K562 (cell line): ENCODE results near the gene NECAB3. TPM values are rescaled to one million over a fixed set of nuclear protein-coding genes. Genes with fewer than 3 reads are reported as not detected.
"Not testable (repeated sequence)": the region's sequence is repeated elsewhere in the genome, so short reads cannot be mapped to it uniquely, and the experiment has no call there.

ENCODE experiments used
- ATAC-seq: fragments of 200-7000 bp; cut with Tn5 transposase; 3 replicates; pipeline ENCODE4 v1.9.1; 2020; ENCODE audit warnings: moderate library complexity
- BruUV-seq: library from RNA; stranded (reverse); fragments of 400-500 nt; replicated peaks from 2 replicates; lab custom pipeline; 2021; lab: Mats Ljungman, UMichigan
- CTCF ChIA-PET: fragments of 300-600 bp; formaldehyde crosslinking; extraction: SDS; loops from one replicate; lab custom pipeline; 2021; ENCODE audit warnings: low intra/inter-chr PET ratio; lab: Yijun Ruan, JAX
- POLR2A ChIA-PET: fragments of 300-600, 350-650 bp; sonication (Branson Sonifier 250); formaldehyde crosslinking; extraction: SDS; loops from one replicate; lab custom pipeline; 2021; ENCODE audit warnings: antibody characterized with exemption, inconsistent platforms; lab: Yijun Ruan, JAX
- DNase-seq, 4 experiments: peaks; one replicate each; pipeline versions ENCODE4 v3.0.0 to v3.0.0-alpha.2; 2011 to 2018; ENCODE audit warnings: low spot score in 3 of 4, mixed read lengths in 3 of 4; ENCODE audit errors: extremely low read depth in 1 of 4
- FAIRE-seq: peaks from 2 replicates; lab custom pipeline; 2011; peaks lifted over from hg19 to GRCh38; lab: Jason Lieb, UNC
- H2AFZ ChIP-seq: 2 replicates; pipeline ENCODE4 v1.6.0; 2011; ENCODE audit warnings: low read depth, low read length, control low read depth, inconsistent platforms
- H3K27ac ChIP-seq: fragments of 200-600 bp; 3 replicates; pipeline ENCODE4 v1.8.0; 2011; ENCODE audit warnings: low read depth, mild to moderate bottlenecking, control low read depth, inconsistent platforms, low read length, moderate library complexity, mixed read lengths; ENCODE audit errors: extremely low read depth
- H3K27me3 ChIP-seq, 2 experiments: fragments of 300-600 bp in 1 of 2; 2 replicates in 1 of 2; 3 replicates in 1 of 2; pipeline versions ENCODE4 v1.6.0 to v1.8.0; 2011; ENCODE audit warnings: inconsistent platforms in 2 of 2, low read length in 2 of 2, mild to moderate bottlenecking in 1 of 2, mixed read lengths in 1 of 2, moderate library complexity in 1 of 2; ENCODE audit not compliant: control insufficient read depth in 2 of 2, insufficient read depth in 2 of 2
- H3K36me3 ChIP-seq: fragments of 300-600 bp; 3 replicates; pipeline ENCODE4 v1.8.0; 2011; ENCODE audit warnings: mild to moderate bottlenecking, low read length, inconsistent platforms; ENCODE audit not compliant: control insufficient read depth, insufficient read depth
- H3K4me1 ChIP-seq, 2 experiments: fragments of 200-600 bp in 1 of 2; replicated peaks in 1 of 2; 2 replicates in 1 of 2; 3 replicates in 1 of 2; pipeline versions ENCODE4 v1.5.1 to v1.8.0; 2011; ENCODE audit warnings: inconsistent platforms in 2 of 2, low read length in 2 of 2, mild to moderate bottlenecking in 1 of 2, mixed read lengths in 1 of 2, moderate library complexity in 1 of 2; ENCODE audit not compliant: control insufficient read depth in 2 of 2, insufficient read depth in 2 of 2
- H3K4me2 ChIP-seq: 2 replicates; pipeline ENCODE4 v1.6.1; 2011; ENCODE audit warnings: low read length, control low read depth, inconsistent platforms, mixed read lengths; ENCODE audit not compliant: insufficient read depth
- H3K4me3 ChIP-seq: fragments of 200-600 bp; sonication (generic), shearing (Covaris generic); 2 replicates; pipeline ENCODE4 v1.5.1; 2016; ENCODE audit warnings: control low read depth, inconsistent platforms
- H3K79me2 ChIP-seq: fragments of 200-600 bp; 3 replicates; pipeline ENCODE4 v1.8.0; 2011; ENCODE audit warnings: low read length, inconsistent platforms; ENCODE audit not compliant: control insufficient read depth, insufficient read depth
- H3K9ac ChIP-seq, 2 experiments: 2 replicates each; pipeline versions ENCODE4 v1.6.0 to v1.6.1; 2011; ENCODE audit warnings: low read depth in 2 of 2, low read length in 2 of 2, control low read depth in 1 of 2, inconsistent platforms in 1 of 2, mild to moderate bottlenecking in 1 of 2, mixed read lengths in 1 of 2; ENCODE audit not compliant: insufficient read depth in 1 of 2
- H3K9me1 ChIP-seq: one replicate; pipeline ENCODE4 v1.6.0; 2011; ENCODE audit warnings: inconsistent platforms, mild to moderate bottlenecking, low read length, moderate library complexity; ENCODE audit not compliant: control insufficient read depth, insufficient read depth
- H3K9me3 ChIP-seq: replicated peaks from 2 replicates; pipeline ENCODE4 v1.5.1; 2011; ENCODE audit warnings: low read depth, low read length, inconsistent platforms; ENCODE audit not compliant: control insufficient read depth, insufficient read depth
- H4K20me1 ChIP-seq: replicated peaks from 2 replicates; pipeline ENCODE4 v1.6.1; 2011; ENCODE audit warnings: low read length, inconsistent platforms, mixed read lengths; ENCODE audit not compliant: control insufficient read depth, insufficient read depth
- WGBS: fragments of 100-300 bp; shearing (Covaris generic); methylation state at CpG from one replicate; pipeline ENCODE4 v1.1.6; 2016; ENCODE audit warnings: low coverage, mixed read lengths; ENCODE audit not compliant: insufficient coverage; ENCODE audit errors: missing lambda C conversion rate; 5-methylcytosine and 5-hydroxymethylcytosine counted together
- in situ Hi-C: fragments of 300-500 bp; cut with MboI; formaldehyde crosslinking; loops from 4 replicates; pipeline ENCODE4 v1.15.0; 2018; ENCODE audit warnings: inconsistent platforms, mixed read lengths
- intact Hi-C: fragments of 100-400 bp; cut with micrococcal nuclease; formaldehyde crosslinking; loops from 2 replicates; pipeline ENCODE4 v1.14.2; 2022
- polyA plus RNA-seq, 8 experiments: library from polyadenylated mRNA; depleted of rRNA in 4 of 8; stranded (reverse) in 5 of 8; unstranded in 3 of 8; fragments of >200 nt; fragmentation: Nextera tagmentation in 2 of 8; fragmentation: Illumina TruSeq in 1 of 8; extraction: Ambion mirVana in 2 of 8; extraction: Trizol in 1 of 8; gene quantifications; 2 replicates each; pipeline versions ENCODE4 v1.2.1 to v1.2.3, GENCODE V29; 2011 to 2014; ENCODE audit warnings: inconsistent platforms in 1 of 8, missing spikeins in 1 of 8
- total RNA-seq, 7 experiments: library from RNA; depleted of rRNA in 6 of 7; stranded (reverse); fragments of >200 nt in 6 of 7; fragmentation: Illumina TruSeq in 2 of 7; extraction: Trizol in 2 of 7; gene quantifications; 2 replicates each; pipeline versions ENCODE4 v1.2.1 to v1.2.3, GENCODE V29; 2011 to 2021; ENCODE audit warnings: low replicate concordance in 1 of 7
- TF ChIP-seq, protein P1 (sequence below): sonication (generic); formaldehyde crosslinking; IDR thresholded peaks from 2 replicates; pipeline ENCODE4 v1.8.1; 2023; ENCODE audit warnings: mild to moderate bottlenecking, missing genetic modification reagents

NECAB3 gene
- total and polyA plus RNA-seq, 9 of the 15 experiments (the other 6 are each of a cell fraction or from before 2014, with no cell fraction given) = 0.94 to 63.3 (median 31.5) TPM

DNA sequence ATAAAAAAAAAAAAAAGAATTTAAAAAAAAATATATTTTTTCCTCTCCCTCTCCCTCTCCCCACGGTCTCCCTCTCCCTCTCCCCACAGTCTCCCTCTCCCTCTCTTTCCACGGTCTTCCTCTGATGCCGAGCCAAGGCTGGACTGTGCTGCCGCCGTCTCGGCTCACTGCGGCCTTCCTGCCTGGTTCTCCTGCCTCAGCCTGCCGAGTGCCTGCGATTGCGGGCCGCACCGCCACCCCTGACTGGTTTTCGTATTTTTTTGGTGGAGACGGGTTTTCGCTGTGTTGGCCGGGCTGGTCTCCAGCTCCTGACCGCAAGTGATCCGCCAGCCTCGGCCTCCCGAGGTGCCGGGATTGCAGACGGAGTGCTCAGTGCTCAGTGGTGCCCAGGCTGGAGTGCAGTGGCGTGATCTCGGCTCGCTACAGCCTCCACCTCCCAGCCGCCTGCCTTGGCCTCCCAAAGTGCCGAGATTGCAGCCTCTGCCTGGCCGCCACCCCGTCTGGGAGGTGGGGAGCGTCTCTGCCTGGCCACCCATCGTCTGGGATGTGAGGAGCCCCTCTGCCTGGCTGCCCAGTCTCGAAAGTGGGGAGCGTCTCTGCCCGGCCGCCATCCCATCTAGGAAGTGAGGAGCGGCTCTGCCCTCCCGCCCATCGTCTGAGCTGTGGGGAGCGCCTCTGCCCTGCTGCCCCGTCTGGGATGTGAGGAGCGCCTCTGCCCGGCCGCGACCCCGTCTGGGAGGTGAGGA lies 26.6 kb upstream of the NECAB3 start:
- H4K20me1 ChIP-seq, H3K79me2 ChIP-seq, H3K9me1 ChIP-seq, H3K36me3 ChIP-seq, H3K27me3 ChIP-seq, H3K9me3 ChIP-seq, BruUV-seq, H3K4me3 ChIP-seq, H3K4me2 ChIP-seq, H3K4me1 ChIP-seq, DNase-seq, in situ Hi-C loops: not testable (repeated sequence)
- TF ChIP-seq, protein P1, sequence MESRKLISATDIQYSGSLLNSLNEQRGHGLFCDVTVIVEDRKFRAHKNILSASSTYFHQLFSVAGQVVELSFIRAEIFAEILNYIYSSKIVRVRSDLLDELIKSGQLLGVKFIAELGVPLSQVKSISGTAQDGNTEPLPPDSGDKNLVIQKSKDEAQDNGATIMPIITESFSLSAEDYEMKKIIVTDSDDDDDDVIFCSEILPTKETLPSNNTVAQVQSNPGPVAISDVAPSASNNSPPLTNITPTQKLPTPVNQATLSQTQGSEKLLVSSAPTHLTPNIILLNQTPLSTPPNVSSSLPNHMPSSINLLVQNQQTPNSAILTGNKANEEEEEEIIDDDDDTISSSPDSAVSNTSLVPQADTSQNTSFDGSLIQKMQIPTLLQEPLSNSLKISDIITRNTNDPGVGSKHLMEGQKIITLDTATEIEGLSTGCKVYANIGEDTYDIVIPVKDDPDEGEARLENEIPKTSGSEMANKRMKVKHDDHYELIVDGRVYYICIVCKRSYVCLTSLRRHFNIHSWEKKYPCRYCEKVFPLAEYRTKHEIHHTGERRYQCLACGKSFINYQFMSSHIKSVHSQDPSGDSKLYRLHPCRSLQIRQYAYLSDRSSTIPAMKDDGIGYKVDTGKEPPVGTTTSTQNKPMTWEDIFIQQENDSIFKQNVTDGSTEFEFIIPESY (CRISPR knock-in tag) = peak; percentile 69
- TF ChIP-seq, all 486 proteins: peak for 1; not testable (repeated sequence) for 485
- POLR2A ChIA-PET, intact Hi-C loops, CTCF ChIA-PET, H3K27ac ChIP-seq, H2AFZ ChIP-seq, H3K9ac ChIP-seq, ATAC-seq, FAIRE-seq: not testable (repeated sequence)
- WGBS = 78% methylated on average over 21 of the region's 45 CpGs

DNA sequence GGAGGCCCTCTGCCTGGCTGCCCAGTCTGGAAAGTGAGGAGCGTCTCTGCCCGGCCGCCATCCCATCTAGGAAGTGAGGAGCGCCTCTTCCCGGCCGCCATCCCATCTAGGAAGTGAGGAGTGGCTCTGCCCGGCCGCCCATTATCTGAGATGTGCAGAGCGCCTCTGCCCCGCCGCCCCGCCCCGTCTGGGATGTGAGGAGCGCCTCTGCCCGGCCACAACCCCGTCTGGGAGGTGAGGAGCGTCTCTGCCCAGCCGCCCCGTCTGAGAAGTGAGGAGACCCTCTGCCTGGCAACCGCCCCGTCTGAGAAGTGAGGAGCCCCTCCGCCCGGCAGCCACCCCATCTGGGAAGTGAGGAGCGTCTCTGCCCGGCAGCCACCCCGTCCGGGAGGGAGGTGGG lies 24.7 kb upstream of the NECAB3 start:
- DNase-seq, FAIRE-seq, H3K4me3 ChIP-seq, ATAC-seq, H3K9me3 ChIP-seq, POLR2A ChIA-PET, H3K9me1 ChIP-seq, BruUV-seq, intact Hi-C loops, H3K36me3 ChIP-seq, H3K27ac ChIP-seq, H3K4me1 ChIP-seq, H3K4me2 ChIP-seq, H3K9ac ChIP-seq, in situ Hi-C loops, H3K27me3 ChIP-seq, H4K20me1 ChIP-seq, H3K79me2 ChIP-seq, H2AFZ ChIP-seq: not testable (repeated sequence)
- CTCF ChIA-PET = interaction anchor here (0.7 kb wide), 1 partner anchor 33 kb away, joined by 3 read pairs; no protein-coding TSS in a partner anchor
- 33% methylated on average over 14 of the region's 27 CpGs for WGBS
